ENCODE data around the gene CHD9. TPM values are rescaled to one million over a fixed set of nuclear protein-coding genes. Genes with fewer than 3 reads are reported as not detected.
A peak's percentile ranks its signal among the peaks of the same experiment; 100 is the strongest.

The CHD9 gene
- total RNA-seq, 4 donors from 2014 or later: 37.4 to 112 (median 64.4) TPM

DNA sequence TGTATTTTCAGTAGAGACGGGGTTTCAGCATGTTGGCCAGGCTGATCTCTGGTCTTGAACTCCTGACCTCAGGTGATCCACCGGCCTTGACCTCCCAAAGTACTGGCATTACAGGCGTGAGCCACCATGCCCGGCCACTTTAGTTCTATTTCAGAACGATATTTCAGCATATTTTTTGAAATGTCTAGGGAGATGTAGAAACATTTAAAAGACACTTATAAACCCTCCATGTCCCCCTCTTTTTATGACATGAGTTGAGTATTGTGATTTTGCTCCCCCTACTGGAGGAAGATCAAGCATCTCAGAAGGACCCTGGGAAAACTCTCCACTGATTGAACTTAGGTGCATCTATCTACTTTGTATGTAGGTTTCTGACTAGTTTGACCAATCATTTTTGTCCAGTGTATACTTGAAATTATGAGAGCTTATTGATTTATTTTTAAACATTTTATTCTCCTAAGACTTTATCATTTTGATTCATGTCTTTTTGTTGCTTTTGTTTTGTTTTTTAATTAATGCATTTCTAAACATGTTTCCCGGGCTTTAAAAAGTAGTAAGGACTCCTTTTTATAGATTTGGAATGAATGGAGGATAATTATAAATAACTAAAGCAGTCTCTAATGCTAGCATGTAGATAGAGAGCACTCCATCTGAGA, 105.1 kb downstream of the CHD9 start:
- Histone ChIP-seq H3K36me3 (peaks cover 0 to 17% (median 4%) of the 10 kb centered on the region in 4 donors), H3K9me3 (no peaks in the 10 kb centered on the region), H3K4me1 (peaks cover 0 to 4% (median 1%) of the 10 kb centered on the region in 4 donors), H3K27me3 (no peaks in the 10 kb centered on the region), H3K4me3 (no peak overlapping the region), H3K27ac (no peak overlapping the region)
- in situ Hi-C loops (cut with MboI; ENCODE audit: low pct_ligation_motif_present in 1 of 4, low pct_unique_long_range_greater_than_20kb in 1 of 4, low sequenced_read_pairs in 3 of 4): loop anchor here in 2 of 4 donors (10.0 to 25.0 kb wide), 2 partner anchors 98 to 105 kb away; partner anchors contain the start of genes CHD9 (in 2 of the 2) and CHD9NB (in 2 of the 2)
- peak; percentile 63 to 73 (median 70) for TF ChIP-seq CTCF (IDR thresholded peaks at IDR 0.05)
- TF ChIP-seq POLR2AphosphoS5 (IDR thresholded peaks at IDR 0.05): no peak
- WGBS, 2 donors (ENCODE audit: low coverage in 1 of 2): 62 to 74% methylated on average over 3 to 6 of the region's 6 CpGs
- no peak for DNase-seq
- intact Hi-C loops (cut with DNase I; ENCODE audit: low total_unique reads): no loop called here

- Histone ChIP-seq H3K4me1 (peaks cover 0 to 6% (median 2%) of the 10 kb centered on the region in 4 donors), H3K27ac (no peak overlapping the region), H3K27me3 (no peaks in the 10 kb centered on the region), H3K4me3 (no peak overlapping the region), H3K9me3 (no peaks in the 10 kb centered on the region), H3K36me3 (no peaks in the 10 kb centered on the region)
- intact Hi-C loops (cut with DNase I; ENCODE audit: low total_unique reads) (no loop called here), in situ Hi-C loops (cut with MboI; ENCODE audit: low pct_ligation_motif_present in 1 of 4, low pct_unique_long_range_greater_than_20kb in 1 of 4, low sequenced_read_pairs in 3 of 4) (loop anchor here in 2 of 4 donors (10.0 to 25.0 kb wide), 2 partner anchors 104 to 111 kb away; partner anchors contain the start of genes CHD9 (in 2 of the 2) and CHD9NB (in 2 of the 2))
- no peak for DNase-seq
- TF ChIP-seq EP300 (IDR thresholded peaks at IDR 0.05; ENCODE audit: low read depth) (no peak), POLR2A (IDR thresholded peaks at IDR 0.05) (no peak), POLR2AphosphoS5 (IDR thresholded peaks at IDR 0.05) (no peak), CTCF (IDR thresholded peaks at IDR 0.05) (no peak)
These were observed 111.3 kb downstream of the CHD9 start for GRCh38 chr16:53166099-53166498.

DNA sequence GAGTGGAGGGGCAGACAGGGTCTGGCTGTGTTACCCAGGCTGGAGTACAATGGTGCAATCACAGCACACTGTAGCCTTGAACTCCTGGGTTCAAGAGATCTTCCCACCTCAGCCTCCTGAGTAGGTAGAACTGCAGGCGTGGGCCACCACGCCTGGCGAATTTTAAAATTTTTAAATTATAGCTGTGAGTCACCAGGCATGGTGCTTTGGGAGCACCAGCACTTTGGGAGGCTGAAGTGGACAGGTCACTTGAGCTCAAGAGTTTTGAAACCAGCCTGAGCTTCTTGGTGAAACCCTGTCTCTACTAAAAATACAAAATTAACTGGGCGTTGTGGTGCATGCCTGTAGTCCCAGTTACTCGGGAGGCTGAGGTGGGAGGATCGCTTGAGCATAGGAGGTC, 114.0 kb downstream of the CHD9 start:
- H3K4me1 ChIP-seq: peaks cover 0 to 6% (median 0%) of the 10 kb centered on the region in 4 donors
- H3K36me3 ChIP-seq: peaks cover 0 to 6% (median 0%) of the 10 kb centered on the region in 4 donors
- no peak overlapping the region for H3K4me3 ChIP-seq
- in situ Hi-C loops (cut with MboI; ENCODE audit: low pct_ligation_motif_present in 1 of 4, low pct_unique_long_range_greater_than_20kb in 1 of 4, low sequenced_read_pairs in 3 of 4): loop anchor here in 2 of 4 donors (10.0 to 25.0 kb wide), 2 partner anchors 106 to 114 kb away; partner anchors contain the start of genes CHD9 (in 2 of the 2) and CHD9NB (in 2 of the 2)
- no peaks in the 10 kb centered on the region for H3K9me3 ChIP-seq
- 94 to 100% methylated on average over 2 to 6 of the region's 6 CpGs for WGBS, 2 donors (ENCODE audit: low coverage in 1 of 2)
- no peak overlapping the region for H3K27ac ChIP-seq
- no peak for TF ChIP-seq POLR2A (IDR thresholded peaks at IDR 0.05)
- no peak for TF ChIP-seq CTCF (IDR thresholded peaks at IDR 0.05)
- no peak for TF ChIP-seq POLR2AphosphoS5 (IDR thresholded peaks at IDR 0.05)
- no peak for TF ChIP-seq EP300 (IDR thresholded peaks at IDR 0.05; ENCODE audit: low read depth)
- H3K27me3 ChIP-seq: no peaks in the 10 kb centered on the region
- DNase-seq: no peak
- intact Hi-C loops (cut with DNase I; ENCODE audit: low total_unique reads): no loop called here

DNA sequence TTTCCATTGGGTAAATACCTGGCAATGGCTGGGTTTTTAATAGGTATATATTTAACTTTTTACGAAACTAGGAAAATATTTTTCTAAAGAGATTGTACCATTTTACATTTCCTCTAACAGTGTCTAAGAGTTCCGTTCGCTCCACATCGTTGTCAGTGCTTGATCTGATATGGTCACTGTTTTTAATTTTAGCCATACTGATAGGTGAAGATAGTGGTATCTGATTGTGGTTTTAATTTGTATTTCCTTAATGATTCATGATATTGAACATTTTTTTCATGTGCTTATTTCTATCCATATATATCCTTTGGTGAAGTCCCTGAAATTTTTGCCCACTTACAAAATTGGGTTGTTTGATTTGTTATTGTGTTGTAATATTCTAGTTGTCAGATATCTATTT, 117.7 kb downstream of the CHD9 start:
- intact Hi-C loops (cut with DNase I; ENCODE audit: low total_unique reads): no loop called here
- no peaks in the 10 kb centered on the region for H3K9me3 ChIP-seq
- WGBS, 2 donors (ENCODE audit: low coverage in 1 of 2): 80 to 93% methylated on average over 4 of the region's 4 CpGs

More for the DNA sequence above, 117.7 kb downstream of the CHD9 start:
- no peak for DNase-seq
- Histone ChIP-seq H3K27ac (no peak overlapping the region), H3K36me3 (peaks cover 0 to 9% (median 0%) of the 10 kb centered on the region in 4 donors), H3K4me1 (no peaks in the 10 kb centered on the region), H3K27me3 (no peaks in the 10 kb centered on the region), H3K4me3 (no peak overlapping the region)
- TF ChIP-seq POLR2A (IDR thresholded peaks at IDR 0.05) (no peak), EP300 (IDR thresholded peaks at IDR 0.05; ENCODE audit: low read depth) (no peak)
- in situ Hi-C loops (cut with MboI; ENCODE audit: low pct_ligation_motif_present in 1 of 4, low pct_unique_long_range_greater_than_20kb in 1 of 4, low sequenced_read_pairs in 3 of 4): loop anchor here in 1 of 4 donors (25.0 kb wide), 1 partner anchor 110 kb away; the partner anchor contains the start of genes CHD9 and CHD9NB
